ENCODE data around the gene TOLLIP. TPM values are rescaled to one million over a fixed set of nuclear protein-coding genes. Genes with fewer than 3 reads are reported as not detected.

The TOLLIP gene
- total RNA-seq, 2 donors from 2014 or later = 29.6 to 41.0 TPM

- Histone ChIP-seq H3K4me3 (no peak overlapping the region), H3K4me1 (peaks cover 0 to 8% of the 10 kb centered on the region in 2 donors), H3K27ac (no peak overlapping the region), H3K36me3 (peaks cover 86% of the 10 kb centered on the region), H3K27me3 (no peaks in the 10 kb centered on the region), H3K9me3 (no peaks in the 10 kb centered on the region)
- TF ChIP-seq, protein P1, sequence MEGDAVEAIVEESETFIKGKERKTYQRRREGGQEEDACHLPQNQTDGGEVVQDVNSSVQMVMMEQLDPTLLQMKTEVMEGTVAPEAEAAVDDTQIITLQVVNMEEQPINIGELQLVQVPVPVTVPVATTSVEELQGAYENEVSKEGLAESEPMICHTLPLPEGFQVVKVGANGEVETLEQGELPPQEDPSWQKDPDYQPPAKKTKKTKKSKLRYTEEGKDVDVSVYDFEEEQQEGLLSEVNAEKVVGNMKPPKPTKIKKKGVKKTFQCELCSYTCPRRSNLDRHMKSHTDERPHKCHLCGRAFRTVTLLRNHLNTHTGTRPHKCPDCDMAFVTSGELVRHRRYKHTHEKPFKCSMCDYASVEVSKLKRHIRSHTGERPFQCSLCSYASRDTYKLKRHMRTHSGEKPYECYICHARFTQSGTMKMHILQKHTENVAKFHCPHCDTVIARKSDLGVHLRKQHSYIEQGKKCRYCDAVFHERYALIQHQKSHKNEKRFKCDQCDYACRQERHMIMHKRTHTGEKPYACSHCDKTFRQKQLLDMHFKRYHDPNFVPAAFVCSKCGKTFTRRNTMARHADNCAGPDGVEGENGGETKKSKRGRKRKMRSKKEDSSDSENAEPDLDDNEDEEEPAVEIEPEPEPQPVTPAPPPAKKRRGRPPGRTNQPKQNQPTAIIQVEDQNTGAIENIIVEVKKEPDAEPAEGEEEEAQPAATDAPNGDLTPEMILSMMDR (IDR thresholded peaks at IDR 0.05) = no peak
- no peak for DNase-seq (ENCODE audit: low spot score)
Observed at GRCh38 chr11:1285876-1286275, 23.6 kb downstream of the TOLLIP start.

DNA sequence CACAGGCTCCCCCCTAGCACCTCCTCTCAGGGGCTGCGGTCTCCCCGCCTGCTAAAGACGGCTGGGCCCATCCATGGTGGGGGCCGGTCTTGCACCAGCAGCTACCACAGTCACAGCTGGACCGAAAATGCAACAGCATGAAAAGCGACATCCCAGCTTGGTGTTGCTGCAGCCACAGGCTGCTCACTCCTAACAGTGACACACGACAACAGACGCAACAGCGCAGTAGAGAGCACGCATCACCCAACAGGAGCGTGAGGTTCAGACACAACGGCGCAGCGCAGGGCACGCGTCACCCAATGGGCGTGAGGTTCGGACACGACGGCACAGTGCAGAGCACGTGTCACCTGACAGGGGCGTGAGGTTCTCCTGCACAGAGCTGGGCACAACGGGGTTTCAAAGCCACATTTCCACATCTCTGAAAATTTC lies 24.1 kb downstream of the TOLLIP start:
- Histone ChIP-seq H3K9me3 (no peaks in the 10 kb centered on the region), H3K27me3 (no peaks in the 10 kb centered on the region), H3K36me3 (peaks cover 85% of the 10 kb centered on the region), H3K4me1 (peaks cover 0 to 8% of the 10 kb centered on the region in 2 donors), H3K27ac (no peak overlapping the region), H3K4me3 (no peak overlapping the region)
- no peak for DNase-seq (ENCODE audit: low spot score)
- TF ChIP-seq, protein P1 (IDR thresholded peaks at IDR 0.05) = no peak

DNA sequence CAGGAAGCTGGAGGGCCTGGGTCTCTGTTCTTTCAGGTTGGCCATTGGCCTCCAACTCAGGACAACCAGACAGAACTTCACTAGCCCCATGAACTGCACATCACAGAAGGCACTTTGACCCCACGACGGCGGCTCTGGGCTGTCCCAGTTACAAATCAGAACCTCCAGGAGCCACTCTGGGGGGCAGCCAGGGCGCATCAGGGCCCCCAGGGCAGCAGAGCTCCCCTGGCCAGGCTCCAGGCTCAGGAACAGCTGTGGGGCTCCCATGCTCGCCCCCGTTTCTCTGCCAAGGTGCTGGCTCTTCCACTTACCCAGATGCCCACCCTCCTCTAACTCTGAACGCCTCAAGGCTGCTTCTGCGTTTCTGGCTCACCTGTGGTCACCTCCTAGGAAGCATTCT lies 25.5 kb downstream of the TOLLIP start:
- Histone ChIP-seq H3K27me3 (no peaks in the 10 kb centered on the region), H3K4me1 (peaks cover 0 to 8% of the 10 kb centered on the region in 2 donors), H3K9me3 (no peaks in the 10 kb centered on the region), H3K4me3 (no peak overlapping the region), H3K27ac (no peak overlapping the region), H3K36me3 (peaks cover 86% of the 10 kb centered on the region)
- TF ChIP-seq, protein P1 (IDR thresholded peaks at IDR 0.05) = no peak
- DNase-seq (ENCODE audit: low spot score) = no peak

DNA sequence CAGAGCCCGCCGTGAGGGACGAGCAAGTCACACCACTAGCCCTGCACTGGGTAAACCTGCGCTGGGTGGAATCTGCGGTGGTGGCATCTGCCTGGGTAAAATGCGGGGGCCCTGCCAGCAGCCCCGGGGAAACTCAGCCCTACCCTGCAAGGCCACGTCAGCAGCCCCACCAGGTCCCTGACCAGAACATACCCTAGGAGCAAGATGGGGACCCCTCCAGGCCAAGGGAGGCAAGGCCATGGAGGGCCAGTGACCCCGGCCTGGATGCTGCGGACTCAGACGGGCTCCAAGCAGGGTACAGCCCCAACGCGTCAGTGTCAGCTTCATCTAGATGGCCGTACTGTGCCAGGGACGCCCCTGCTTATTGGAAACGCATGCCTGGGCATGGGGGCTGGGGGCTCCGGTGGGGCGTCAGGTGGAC lies 26.3 kb downstream of the TOLLIP start:
- TF ChIP-seq, protein P1 (IDR thresholded peaks at IDR 0.05) = no peak
- H3K27me3 ChIP-seq = no peaks in the 10 kb centered on the region
- H3K27ac ChIP-seq = no peak overlapping the region
- H3K36me3 ChIP-seq = peaks cover 81% of the 10 kb centered on the region
- no peaks in the 10 kb centered on the region for H3K9me3 ChIP-seq
- no peak for DNase-seq (ENCODE audit: low spot score)
- peaks cover 0 to 8% of the 10 kb centered on the region in 2 donors for H3K4me1 ChIP-seq
- H3K4me3 ChIP-seq = no peak overlapping the region

DNA sequence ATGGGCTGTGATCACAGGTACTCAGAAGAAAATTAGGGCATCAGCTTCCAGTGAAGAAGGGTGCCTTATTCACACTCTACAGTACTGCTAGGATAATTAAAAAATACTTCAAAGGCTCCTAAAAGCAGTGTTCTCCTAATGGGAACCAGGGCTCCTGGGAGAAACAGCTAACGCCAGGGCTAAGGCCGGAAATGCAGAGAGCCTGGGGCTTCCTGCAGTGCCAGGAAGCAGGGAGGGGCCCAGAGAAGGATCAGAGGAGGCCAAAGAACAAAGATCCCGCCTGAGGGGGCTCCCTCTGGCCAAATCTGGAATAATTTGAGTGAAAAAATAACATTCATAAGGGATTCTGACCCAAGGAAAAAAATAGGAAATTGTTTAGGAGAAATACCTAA lies 27.5 kb downstream of the TOLLIP start:
- DNase-seq (ENCODE audit: low spot score) = no peak

More for the DNA sequence above, 27.5 kb downstream of the TOLLIP start:
- H3K4me3 ChIP-seq = no peak overlapping the region
- H3K9me3 ChIP-seq = no peaks in the 10 kb centered on the region
- H3K27ac ChIP-seq = no peak overlapping the region
- no peaks in the 10 kb centered on the region for H3K27me3 ChIP-seq
- H3K4me1 ChIP-seq = peaks cover 0 to 8% of the 10 kb centered on the region in 2 donors
- TF ChIP-seq, protein P1 (IDR thresholded peaks at IDR 0.05) = no peak
- peaks cover 80% of the 10 kb centered on the region for H3K36me3 ChIP-seq
